Thyroid gland (tissue), 4 donors: ENCODE results near the gene WLS.

Source experiments
- CTCF ChIP-seq, 6 experiments: fragments of 200-600 bp in 3 of 6; fragments of 450-650 bp in 3 of 6; sonication (generic) in 3 of 6; IDR thresholded peaks; one replicate each; pipeline ENCODE4 v1.5.1; 2016 to 2019; ENCODE audit warnings: antibody characterized with exemption in 6 of 6, mild to moderate bottlenecking in 2 of 6, inconsistent platforms in 1 of 6, moderate library complexity in 1 of 6
- POLR2A ChIP-seq, 2 donors: fragments of 450-650 bp; IDR thresholded peaks; one replicate each; pipeline ENCODE4 v1.6.1; 2017; ENCODE audit warnings: antibody characterized with exemption in 2 of 2, mild to moderate bottlenecking in 2 of 2, moderate library complexity in 1 of 2

- TF ChIP-seq CTCF (IDR thresholded peaks at IDR 0.05) (no peak), POLR2A (IDR thresholded peaks at IDR 0.05) (no peak)
Measured at GRCh38 chr1:68211761-68212380, 20.5 kb downstream of the WLS start.
